Measurements from ENCODE around the gene CAMTA1. TPM values are rescaled to one million over a fixed set of nuclear protein-coding genes. Genes with fewer than 3 reads are reported as not detected.

Gene CAMTA1
- total RNA-seq, 1 experiment from 2014 or later = 85.2 TPM

GRCh38 chr1:7177438-7178146, 392.3 kb downstream of the CAMTA1 start:
- no peak for DNase-seq (ENCODE audit: low spot score)
- ChIA-PET POLR2A (ENCODE audit: low non-redundant PET) (no interaction called here), CTCF (no interaction called here)

GRCh38 chr1:7178336-7178735, 393.1 kb downstream of the CAMTA1 start:
- POLR2A ChIA-PET (ENCODE audit: low non-redundant PET) = no interaction called here
- CTCF ChIA-PET = no interaction called here

More at GRCh38 chr1:7177438-7178146, 392.3 kb downstream of the CAMTA1 start:
- Histone ChIP-seq H3K9me3 (ENCODE audit: low read depth, low read length, poor library complexity, severe bottlenecking) (no peaks in the 10 kb centered on the region), H3K27ac (ENCODE audit: low read depth, low read length, poor library complexity, severe bottlenecking) (no peak overlapping the region), H3K36me3 (ENCODE audit: insufficient read depth, low read length, poor library complexity, severe bottlenecking) (no peaks in the 10 kb centered on the region), H3K4me1 (ENCODE audit: insufficient read depth, low read length, poor library complexity, severe bottlenecking) (no peaks in the 10 kb centered on the region), H3K4me3 (ENCODE audit: low read depth, low read length, poor library complexity, severe bottlenecking) (no peak overlapping the region), H3K27me3 (replicated peaks; ENCODE audit: insufficient read depth, low read depth, low read length, poor library complexity) (peaks cover 3% of the 10 kb centered on the region)
- no TSS peak for BruUV-seq (replicated peaks)
- no peak for TF ChIP-seq EZH2 (IDR thresholded peaks at IDR 0.05; ENCODE audit: borderline replicate concordance, low read depth, low read length, poor library complexity, severe bottlenecking)
- TF ChIP-seq, protein P1, sequence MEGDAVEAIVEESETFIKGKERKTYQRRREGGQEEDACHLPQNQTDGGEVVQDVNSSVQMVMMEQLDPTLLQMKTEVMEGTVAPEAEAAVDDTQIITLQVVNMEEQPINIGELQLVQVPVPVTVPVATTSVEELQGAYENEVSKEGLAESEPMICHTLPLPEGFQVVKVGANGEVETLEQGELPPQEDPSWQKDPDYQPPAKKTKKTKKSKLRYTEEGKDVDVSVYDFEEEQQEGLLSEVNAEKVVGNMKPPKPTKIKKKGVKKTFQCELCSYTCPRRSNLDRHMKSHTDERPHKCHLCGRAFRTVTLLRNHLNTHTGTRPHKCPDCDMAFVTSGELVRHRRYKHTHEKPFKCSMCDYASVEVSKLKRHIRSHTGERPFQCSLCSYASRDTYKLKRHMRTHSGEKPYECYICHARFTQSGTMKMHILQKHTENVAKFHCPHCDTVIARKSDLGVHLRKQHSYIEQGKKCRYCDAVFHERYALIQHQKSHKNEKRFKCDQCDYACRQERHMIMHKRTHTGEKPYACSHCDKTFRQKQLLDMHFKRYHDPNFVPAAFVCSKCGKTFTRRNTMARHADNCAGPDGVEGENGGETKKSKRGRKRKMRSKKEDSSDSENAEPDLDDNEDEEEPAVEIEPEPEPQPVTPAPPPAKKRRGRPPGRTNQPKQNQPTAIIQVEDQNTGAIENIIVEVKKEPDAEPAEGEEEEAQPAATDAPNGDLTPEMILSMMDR (conservative IDR thresholded peaks at IDR 0.05; ENCODE audit: low read depth, low read length) = no peak
- intact Hi-C loops (cut with micrococcal nuclease; ENCODE audit: unreplicated experiment) = loop anchor here (10.0 kb wide), 1 partner anchor 63 kb away; no protein-coding TSS in a partner anchor

GRCh38 chr1:7178741-7179140, 393.5 kb downstream of the CAMTA1 start:
- DNase-seq (ENCODE audit: low spot score) = no peak
- no peak for TF ChIP-seq EZH2 (IDR thresholded peaks at IDR 0.05; ENCODE audit: borderline replicate concordance, low read depth, low read length, poor library complexity, severe bottlenecking)
- TF ChIP-seq, protein P1 (conservative IDR thresholded peaks at IDR 0.05; ENCODE audit: low read depth, low read length) = no peak
- no peak overlapping the region for H3K27ac ChIP-seq (ENCODE audit: low read depth, low read length, poor library complexity, severe bottlenecking)
- no peaks in the 10 kb centered on the region for H3K4me1 ChIP-seq (ENCODE audit: insufficient read depth, low read length, poor library complexity, severe bottlenecking)
- peaks cover 10% of the 10 kb centered on the region for H3K27me3 ChIP-seq (replicated peaks; ENCODE audit: insufficient read depth, low read depth, low read length, poor library complexity)
- H3K9me3 ChIP-seq (ENCODE audit: low read depth, low read length, poor library complexity, severe bottlenecking) = no peaks in the 10 kb centered on the region
- ChIA-PET POLR2A (ENCODE audit: low non-redundant PET) (no interaction called here), CTCF (no interaction called here)
- intact Hi-C loops (cut with micrococcal nuclease; ENCODE audit: unreplicated experiment) = loop anchor here (10.0 kb wide), 1 partner anchor 64 kb away; no protein-coding TSS in a partner anchor
- H3K36me3 ChIP-seq (ENCODE audit: insufficient read depth, low read length, poor library complexity, severe bottlenecking) = no peaks in the 10 kb centered on the region
- H3K4me3 ChIP-seq (ENCODE audit: low read depth, low read length, poor library complexity, severe bottlenecking) = no peak overlapping the region
- no TSS peak for BruUV-seq (replicated peaks)

More at GRCh38 chr1:7178336-7178735, 393.1 kb downstream of the CAMTA1 start:
- H3K27ac ChIP-seq (ENCODE audit: low read depth, low read length, poor library complexity, severe bottlenecking) = no peak overlapping the region
- peaks cover 6% of the 10 kb centered on the region for H3K27me3 ChIP-seq (replicated peaks; ENCODE audit: insufficient read depth, low read depth, low read length, poor library complexity)
- no peaks in the 10 kb centered on the region for H3K36me3 ChIP-seq (ENCODE audit: insufficient read depth, low read length, poor library complexity, severe bottlenecking)
- BruUV-seq (replicated peaks) = no TSS peak
- H3K9me3 ChIP-seq (ENCODE audit: low read depth, low read length, poor library complexity, severe bottlenecking) = no peaks in the 10 kb centered on the region
- TF ChIP-seq EZH2 (IDR thresholded peaks at IDR 0.05; ENCODE audit: borderline replicate concordance, low read depth, low read length, poor library complexity, severe bottlenecking) = no peak
- TF ChIP-seq, protein P1 (conservative IDR thresholded peaks at IDR 0.05; ENCODE audit: low read depth, low read length) = no peak
- no peak overlapping the region for H3K4me3 ChIP-seq (ENCODE audit: low read depth, low read length, poor library complexity, severe bottlenecking)
- intact Hi-C loops (cut with micrococcal nuclease; ENCODE audit: unreplicated experiment) = loop anchor here (10.0 kb wide), 1 partner anchor 64 kb away; no protein-coding TSS in a partner anchor
- DNase-seq (ENCODE audit: low spot score) = no peak
- no peaks in the 10 kb centered on the region for H3K4me1 ChIP-seq (ENCODE audit: insufficient read depth, low read length, poor library complexity, severe bottlenecking)

All from A673 (cell line).